GM18505 (cell line): ENCODE data around the gene CEP170.
"Not testable (repeated sequence)": the region's sequence is repeated elsewhere in the genome, so short reads cannot be mapped to it uniquely, and the experiment has no call there.

Experiments
- ATAC-seq: cut with Tn5 transposase; IDR thresholded peaks from one replicate; pipeline ENCODE4 v1.9.1; 2021; ENCODE audit not compliant: unreplicated experiment
- POLR2A ChIP-seq: IDR thresholded peaks from 4 replicates; pipeline ENCODE4 v1.6.1; 2011; ENCODE audit warnings: borderline replicate concordance; ENCODE audit not compliant: insufficient read depth, insufficient read length; ENCODE audit errors: extremely low read depth

The CEP170 gene

DNA sequence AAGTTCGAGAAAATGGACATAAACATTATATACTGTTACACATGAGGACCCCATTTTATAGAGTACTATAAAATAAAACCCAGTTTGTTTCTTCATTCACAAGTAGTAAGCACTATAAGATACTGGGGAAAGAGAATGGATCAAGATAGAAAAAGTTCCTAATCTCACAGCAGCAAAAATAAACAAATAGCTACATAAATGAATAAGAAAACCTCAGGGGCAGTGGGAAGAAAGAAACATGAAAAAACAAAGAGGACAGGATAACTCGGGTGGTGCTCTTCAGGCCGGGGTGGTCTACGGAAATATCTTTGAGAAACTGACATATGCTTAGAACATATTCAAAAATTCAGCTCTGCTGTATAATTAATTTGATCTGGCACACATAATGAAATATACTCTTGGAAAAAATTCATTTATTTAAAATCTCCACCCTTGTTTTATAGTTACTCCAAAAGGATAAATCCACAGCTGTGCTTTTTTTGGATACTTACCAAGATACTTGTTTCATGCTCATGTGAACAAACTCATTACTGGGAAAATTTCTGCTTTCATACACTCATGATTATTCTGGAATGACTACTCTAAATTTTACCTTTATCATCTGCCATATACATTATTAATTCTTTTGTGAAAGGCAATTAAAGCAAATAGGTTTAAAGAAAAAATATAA lies 20.0 kb downstream of the CEP170 start:
- ATAC-seq, result no peak
- TF ChIP-seq POLR2A, result no peak

DNA sequence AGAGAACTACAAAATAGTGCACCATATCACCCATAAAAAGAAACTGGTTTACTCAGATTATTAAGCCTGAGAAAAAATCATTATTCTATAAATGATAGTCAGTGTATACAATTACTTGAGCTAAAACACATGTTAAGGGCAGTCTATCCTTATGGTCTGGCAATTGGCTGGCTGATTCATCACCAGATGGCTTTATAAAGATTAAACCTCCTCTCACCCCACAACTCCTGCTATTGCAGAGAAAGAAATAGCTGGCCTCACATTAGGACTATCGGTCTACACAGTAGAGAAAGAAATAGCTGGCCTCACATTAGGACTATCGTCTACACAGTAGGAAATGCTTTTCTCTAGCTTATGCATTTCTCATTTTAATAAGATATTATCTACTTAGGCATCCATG lies 21.2 kb downstream of the CEP170 start:
- ATAC-seq, result no peak
- TF ChIP-seq POLR2A, result no peak

DNA sequence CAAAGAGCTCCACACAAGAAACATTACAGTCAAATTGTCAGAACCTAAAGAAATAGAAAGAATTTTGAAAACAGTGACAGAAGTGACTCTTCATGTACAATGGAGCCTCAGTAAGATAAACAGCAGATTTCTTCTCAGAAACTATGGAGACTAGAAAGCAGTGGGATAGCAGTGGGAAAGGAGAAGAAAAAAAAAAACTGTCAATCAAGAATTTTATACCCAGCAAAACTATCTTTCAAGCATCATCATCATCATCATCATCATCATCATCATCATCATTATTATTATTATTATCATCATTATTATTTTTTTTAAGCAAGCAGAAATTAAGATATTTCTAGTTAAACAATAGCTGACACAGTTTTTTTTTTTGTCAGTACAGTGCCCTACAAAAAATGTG lies 24.2 kb downstream of the CEP170 start:
- no peak for TF ChIP-seq POLR2A
- no peak for ATAC-seq

DNA sequence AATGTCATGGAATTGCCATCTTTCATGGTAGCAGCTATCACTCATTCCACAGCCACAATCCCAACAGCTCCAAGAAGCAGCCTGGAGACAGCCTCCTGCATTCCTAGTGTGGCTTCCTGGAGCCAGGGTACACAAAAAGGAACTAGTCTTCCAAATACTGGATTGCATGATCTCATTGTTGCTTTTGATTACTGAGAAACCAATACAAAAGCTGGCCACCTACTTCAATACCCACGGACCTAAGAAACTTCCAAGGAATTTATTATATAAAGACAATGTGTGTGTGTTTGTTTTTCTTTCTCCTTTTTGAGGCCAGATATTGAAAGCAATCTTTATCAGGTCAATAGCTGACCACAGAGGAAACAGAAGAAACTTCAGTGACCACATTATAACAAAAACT lies 25.6 kb downstream of the CEP170 start:
- no peak for TF ChIP-seq POLR2A
- no peak for ATAC-seq

DNA sequence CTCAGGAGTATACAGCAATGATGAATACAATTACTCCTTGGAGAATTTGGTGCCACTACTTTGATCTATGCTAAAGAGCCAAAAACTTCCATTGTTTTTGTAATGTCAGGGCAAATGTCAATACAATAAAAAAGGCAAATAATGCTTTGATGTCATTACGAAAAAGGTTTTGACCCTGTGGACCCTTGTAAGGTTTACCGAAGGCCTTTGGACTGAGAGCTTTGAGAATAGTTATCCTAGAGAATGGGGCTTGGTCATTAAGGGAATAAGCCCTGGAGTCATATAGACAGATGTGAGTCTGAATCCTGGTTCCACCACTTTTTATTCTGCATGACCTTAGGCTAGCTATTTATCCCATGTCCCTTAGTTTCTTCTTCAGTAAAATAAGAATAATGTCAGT lies 27.5 kb downstream of the CEP170 start:
- no peak for ATAC-seq
- TF ChIP-seq POLR2A, result no peak

DNA sequence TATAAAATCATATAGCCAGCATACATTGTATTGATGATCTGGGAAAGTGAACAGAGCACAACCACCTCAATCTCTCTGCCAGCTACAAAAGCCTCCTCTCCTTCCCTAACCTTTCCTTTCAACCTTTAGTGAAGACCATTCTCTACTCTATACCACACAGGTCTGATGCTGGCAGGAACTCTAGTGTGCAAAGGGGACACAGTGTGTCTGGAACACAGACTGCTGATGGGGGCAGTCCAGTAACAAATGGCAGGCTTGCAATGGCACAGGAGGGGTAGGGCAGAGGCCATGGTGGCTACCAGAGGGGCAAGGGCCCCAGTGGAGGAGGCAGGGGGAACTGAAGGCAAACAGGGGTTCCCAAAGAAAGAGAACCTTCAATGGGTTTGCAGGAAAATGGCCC lies 37.0 kb downstream of the CEP170 start:
- TF ChIP-seq POLR2A, result no peak
- no peak for ATAC-seq

DNA sequence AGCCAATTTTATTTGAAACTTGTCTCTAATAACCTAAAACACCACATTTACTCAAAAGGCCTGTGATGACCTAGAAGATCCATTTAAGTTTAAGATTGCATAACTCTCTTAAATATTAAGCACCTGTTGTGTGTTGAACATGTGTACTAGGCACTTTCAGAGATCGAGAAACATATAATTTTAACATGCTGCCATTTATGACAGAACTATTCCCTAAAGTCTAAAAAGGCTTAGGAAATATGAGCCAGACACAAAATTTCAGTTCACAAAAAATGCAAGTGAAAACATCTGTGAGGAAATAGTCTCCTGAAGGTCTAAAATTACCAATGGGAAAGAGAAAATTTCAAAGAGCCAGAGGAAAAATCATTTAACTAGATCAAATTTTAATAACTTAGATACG lies 37.7 kb downstream of the CEP170 start:
- TF ChIP-seq POLR2A, result no peak
- ATAC-seq, result no peak

DNA sequence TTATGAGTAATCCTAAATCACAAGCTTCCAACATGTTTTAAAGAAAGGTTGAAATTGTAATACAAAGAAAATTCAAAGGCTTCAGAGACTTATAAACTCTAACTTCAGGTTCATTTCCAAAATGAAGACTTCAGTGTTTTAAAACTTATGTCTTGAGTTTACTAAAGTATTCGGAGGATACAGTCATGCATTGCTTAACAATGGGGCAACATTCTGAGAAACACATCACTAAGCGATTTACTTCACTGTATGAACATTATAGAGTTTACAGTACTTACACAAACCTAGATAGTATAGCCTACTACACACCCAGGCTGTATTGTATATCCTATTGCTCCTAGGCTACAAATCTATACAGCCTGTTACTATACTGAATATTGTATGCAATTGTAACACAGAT lies 38.3 kb downstream of the CEP170 start:
- no peak for ATAC-seq
- TF ChIP-seq POLR2A, result no peak

DNA sequence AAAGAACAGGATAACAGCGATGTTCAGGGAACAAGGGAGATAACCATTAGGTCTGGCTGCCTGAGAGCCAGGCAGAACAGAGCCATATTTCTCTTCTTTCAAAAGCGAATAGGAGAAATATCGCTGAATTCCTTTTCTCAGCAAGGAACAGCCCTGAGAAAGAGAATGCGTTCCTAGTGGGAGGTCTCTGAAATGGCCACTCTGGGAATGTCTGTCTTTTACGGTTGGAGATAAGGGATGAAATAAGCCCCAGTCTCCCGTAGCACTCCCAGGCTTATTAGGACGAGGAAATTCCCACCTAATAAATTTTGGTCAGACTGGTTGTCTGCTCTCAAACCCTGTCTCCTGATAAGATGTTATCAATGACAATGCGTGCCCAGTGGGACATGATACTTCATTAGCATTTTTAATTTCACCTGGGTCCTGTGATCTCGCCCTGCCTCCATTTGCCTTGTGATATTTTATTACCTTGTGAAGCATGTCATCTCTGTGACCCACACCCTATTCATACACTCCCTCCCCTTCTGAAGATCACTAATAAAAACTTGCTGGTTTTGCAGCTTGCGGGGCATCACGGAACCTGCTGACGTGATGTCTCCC lies 39.7 kb downstream of the CEP170 start:
- ATAC-seq, result not testable (repeated sequence)

DNA sequence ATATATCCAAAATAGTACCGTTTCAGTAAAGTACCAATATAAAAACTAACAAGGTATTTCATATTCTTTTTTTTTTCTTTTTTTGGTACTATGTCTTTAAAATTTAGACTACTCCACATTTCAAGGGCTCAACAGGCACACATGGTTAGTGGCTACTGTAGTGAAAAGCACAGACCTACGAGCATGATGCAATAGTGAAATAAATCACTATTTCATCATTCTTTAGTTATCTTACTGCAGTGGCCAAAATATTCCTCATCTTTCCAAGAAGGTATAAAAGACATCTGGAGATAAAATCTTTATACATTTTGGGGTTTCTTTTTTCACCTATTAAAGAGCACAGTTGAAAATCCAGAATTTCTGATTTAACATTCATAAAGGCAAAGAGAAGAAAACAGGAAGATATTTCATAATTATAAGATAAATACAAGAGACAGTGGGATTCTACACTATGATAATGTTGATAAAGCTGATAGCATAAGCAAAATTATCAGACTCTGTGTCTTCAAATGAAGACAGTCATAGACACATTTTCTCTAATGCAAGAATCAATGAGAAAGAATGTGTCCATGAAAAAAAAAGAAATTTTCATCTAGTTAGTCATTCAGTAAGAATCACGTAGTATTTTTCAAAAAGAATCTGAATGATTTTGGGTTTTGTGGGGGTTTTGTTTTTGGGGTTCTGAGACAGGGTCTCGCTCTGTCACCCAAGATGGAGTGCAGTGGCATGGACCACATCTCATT lies 41.9 kb downstream of the CEP170 start:
- TF ChIP-seq POLR2A, result no peak
- no peak for ATAC-seq

DNA sequence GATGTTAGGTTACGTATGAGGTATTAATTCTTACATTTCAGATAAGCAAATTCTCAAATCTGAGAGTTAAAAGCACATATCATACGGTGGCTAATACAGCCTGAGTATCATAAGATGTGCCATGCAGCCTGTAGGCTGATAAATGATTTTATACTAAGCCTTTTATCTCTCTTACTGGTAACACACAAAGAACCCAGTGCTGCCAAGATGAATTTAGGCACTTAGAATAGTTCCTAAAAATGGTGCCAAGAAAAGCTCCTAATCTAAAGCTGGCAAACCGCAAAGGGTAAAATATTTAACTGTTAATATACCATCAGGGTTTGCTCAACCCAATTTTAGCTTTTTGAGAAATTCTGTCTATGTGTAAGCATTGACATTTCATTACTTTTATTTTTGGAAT lies 43.1 kb downstream of the CEP170 start:
- not testable (repeated sequence) for ATAC-seq

DNA sequence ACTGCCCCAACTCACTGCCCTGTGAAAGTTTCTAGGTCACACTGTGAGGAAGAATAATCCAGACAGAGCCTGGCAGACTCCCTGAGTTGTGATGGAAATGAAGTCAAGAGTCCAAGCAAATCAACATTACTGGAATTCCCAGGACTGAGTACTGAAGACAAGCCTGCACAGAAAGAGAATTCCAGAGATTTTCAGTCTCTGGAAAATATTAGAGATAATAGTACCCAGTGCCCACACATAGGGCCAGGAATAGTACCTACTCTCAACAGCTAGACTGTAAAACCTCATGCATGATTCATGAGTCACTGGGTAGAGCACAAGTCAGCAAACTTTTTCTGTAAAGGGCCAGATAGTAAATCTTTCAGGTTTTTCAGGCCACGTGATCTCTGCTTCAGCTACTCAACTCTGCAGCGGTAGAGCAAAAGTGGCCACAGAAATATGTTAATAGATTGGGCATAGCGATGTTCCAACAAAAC lies 50.0 kb downstream of the CEP170 start:
- ATAC-seq, result not testable (repeated sequence)

DNA sequence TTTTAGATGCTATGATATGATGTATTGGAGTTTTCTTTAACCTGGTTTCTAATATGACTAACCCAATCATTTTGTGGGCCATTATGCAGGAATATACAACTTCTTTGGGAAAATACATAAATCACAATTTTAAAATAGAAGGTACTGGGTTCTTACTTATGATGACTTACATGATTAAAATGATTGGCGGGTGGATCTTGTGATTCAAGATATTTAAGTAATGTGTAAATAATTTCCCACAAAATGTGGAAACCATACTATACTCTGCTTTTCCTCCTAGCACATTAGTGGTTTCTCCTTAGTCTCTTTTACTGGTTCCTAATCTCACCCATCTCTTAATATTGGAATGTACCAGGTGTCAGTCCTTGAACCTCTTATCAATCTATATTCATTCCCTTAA lies 50.7 kb downstream of the CEP170 start:
- not testable (repeated sequence) for ATAC-seq

DNA sequence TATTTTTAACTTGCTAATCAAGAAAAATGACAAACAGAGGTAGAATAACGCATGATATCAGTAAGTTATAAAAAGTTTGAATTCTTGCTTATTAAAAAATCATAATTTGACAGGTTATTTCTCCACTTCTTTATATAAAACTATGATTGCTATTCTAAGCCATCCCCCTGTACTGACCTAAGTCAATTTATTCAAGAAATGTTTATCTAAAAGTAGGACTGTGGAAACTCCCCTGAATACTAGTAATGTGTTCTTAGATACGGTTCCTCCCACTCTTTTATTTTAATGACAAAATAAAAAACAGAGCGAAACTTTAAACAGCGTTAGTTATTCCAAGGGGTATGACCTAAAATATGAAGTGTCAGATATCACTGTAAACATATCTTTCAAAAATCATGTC lies 51.9 kb downstream of the CEP170 start:
- not testable (repeated sequence) for ATAC-seq

DNA sequence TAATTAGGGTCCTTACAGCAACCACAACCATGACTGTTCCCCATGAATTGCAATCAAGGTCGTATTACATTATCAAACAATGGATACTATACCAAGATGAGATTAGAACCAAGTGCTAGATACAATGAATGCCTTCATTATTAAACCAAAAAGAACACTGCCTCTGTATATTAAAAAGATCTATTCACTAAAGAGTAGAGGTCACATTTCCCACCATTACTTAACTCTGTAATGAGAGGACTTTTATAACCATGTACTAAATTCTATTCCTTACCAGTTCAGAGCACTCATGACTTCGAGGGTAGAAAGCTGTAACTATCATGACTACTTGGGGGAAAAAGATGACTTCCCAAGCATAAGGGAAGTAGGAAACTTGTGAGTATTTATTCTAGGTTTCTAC lies 53.8 kb downstream of the CEP170 start:
- not testable (repeated sequence) for ATAC-seq

DNA sequence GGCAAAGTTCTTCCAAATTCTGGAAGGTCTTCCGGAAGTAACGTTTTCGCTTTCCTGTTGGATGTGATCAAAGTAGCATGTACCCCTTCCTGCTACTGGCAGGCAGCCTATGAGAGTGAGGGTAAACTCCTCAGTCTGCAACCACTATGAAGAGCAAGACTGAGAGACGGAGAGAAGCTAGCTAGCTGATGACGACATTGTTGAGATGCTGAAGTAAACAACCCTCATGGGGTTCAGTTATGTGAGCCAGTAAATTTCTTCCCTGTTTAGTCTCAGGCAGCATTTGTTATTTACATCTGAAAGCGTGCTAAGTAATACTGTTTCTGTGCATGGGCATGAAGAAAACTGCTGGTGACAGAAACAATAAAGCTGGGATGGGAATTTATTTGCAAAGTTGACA lies 57.6 kb downstream of the CEP170 start:
- not testable (repeated sequence) for ATAC-seq

DNA sequence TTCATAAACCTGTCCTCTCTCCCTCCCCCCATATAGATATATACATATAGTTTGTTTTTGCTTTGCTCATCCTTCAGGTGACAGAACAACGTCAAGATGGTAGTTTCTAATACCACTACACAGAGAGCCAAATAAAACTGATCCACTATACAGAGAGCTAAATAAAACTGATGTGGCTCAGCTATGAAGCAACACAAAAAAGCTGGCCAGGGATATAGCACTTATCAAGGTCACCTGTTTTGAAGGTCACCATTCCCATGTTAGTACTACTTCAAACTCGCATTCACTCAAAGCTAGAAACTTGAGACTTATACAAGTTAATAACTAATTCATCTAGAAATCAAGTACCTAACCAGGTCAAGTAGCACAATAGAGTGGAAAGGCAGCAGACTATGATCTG lies 61.8 kb downstream of the CEP170 start:
- not testable (repeated sequence) for ATAC-seq

DNA sequence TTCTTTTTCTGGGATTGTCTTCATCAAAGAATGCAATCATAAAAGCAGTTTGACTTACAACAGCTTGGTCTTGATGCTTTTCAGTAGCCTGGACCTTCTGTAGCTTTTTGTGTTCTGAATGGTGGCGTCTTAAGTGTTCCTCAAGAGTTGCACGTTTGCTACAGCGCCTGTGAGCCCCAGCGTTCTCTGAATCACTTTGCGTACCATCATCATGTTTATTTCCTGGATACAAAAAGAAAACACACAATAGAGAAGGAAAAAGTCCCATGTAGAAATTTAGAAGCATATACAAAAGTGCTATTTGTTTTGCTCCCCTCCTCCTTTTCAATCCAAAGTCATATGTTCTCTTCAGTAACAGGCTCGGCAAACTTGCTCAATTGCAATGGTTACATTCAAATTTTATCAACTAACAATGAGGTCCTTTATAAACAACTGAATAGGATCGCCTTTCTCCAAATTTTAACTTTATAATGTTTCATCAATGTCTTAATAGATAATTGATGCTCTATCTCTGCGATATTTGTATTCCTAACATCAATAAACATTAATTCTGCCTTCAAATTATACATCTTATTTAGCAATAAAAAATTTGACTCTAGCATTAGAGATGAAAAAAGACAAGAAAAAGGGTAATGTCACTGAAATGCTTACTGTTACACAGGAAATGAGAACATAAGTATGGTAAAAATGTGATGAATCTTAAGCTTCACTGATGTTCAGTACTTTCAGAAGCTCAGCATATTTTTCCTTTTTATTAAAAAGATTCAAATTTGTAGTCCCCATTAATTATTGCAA lies 68.7 kb downstream of the CEP170 start:
- ATAC-seq, result not testable (repeated sequence)

DNA sequence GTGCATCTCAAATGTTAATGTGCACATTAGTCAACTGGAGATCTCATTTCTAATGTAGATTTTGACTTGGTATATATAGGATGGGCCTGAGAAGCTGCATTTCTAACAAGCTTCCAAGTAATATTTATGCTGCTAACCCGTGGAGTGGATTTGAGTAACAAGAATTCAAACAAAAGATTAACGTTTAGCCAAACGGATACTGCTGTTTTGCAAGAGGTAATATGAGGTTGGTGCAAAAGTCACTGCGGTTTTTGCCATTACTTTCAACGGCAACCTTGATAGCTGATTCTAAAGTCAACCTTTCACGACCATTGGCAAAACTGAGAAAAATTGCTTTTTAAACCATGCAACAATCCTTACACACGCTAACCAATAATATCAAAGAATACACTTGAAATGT lies 70.3 kb downstream of the CEP170 start:
- ATAC-seq, result not testable (repeated sequence)

DNA sequence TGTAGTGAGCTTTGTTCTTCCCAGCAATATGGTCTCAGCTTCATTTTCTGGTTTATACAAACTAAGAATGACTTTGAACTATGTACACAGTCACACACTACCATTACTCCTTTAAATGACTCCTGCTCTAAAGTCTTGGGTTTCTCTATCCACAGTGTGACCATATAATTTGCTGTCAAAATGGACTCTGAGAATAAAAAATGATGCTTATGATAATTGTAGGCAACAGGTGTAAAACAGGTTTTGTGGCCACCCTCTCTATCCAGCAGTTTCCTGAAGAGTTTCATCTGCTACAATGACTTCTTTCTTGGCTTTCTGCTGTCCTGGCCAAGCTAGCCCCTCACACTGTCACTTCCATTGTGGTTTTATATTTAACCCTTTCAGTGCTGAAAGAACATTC lies 71.4 kb downstream of the CEP170 start:
- not testable (repeated sequence) for ATAC-seq

DNA sequence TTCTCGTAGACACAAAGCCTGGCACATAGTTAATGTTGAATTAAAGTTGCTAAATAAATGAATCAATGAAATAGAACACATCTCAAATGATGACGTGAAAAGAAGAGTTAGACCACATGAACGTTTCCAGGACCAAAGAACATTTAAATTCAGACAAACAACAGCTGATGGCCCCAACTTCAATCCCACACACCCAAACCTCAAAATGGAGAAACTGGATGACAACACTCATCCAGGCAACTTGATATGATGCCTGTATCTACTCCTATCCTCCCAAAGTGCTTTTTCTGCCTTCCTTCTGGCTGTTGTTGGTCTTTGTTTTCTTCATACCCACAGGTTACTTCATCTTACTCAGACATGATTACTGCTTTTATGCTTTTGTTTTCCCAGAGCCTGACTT lies 71.9 kb downstream of the CEP170 start:
- not testable (repeated sequence) for ATAC-seq
